Measurements from ENCODE around the gene A2M. TPM values are rescaled to one million over a fixed set of nuclear protein-coding genes. Genes with fewer than 3 reads are reported as not detected.
"Not testable (repeated sequence)": the region's sequence is repeated elsewhere in the genome, so short reads cannot be mapped to it uniquely, and the experiment has no call there.

Gene A2M
- polyA plus RNA-seq, 1 donor: 74.4 TPM

DNA sequence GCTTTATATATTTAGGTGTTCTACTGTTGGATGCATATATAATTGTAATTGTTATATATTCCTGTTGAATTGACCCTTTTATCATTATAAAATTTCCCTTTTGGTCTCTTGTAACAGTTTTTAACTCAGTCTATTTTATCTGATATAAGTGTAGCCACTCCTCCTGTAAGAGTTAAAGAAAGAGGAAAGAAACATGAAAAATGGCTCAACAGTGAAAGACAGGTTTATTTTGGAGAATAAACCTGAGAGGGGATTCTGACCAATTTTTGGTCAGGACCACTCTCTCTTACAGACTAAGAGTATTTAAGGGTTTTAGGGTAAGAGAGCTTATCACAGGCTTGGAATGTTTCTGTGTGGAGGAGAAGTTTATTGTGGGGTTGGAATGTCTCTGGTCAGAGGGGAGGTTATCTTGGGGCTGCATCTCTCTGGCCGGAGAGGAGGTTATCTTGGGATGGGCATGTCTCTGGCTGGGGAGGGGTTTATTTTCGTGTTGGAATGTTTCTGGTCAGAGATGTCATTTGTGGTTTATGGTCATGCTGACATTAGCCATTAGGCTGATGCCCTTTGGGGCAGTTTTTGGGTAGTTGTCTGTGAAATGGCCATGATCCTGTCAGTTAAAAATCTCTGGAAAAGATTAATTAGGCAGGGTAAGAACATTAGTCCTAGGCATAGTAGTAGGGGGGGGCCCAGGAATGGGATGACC lies 24.0 kb upstream of the A2M start:
- H3K4me1 ChIP-seq (ENCODE audit: control insufficient read depth, insufficient read depth, low read length); H3K27me3 ChIP-seq (ENCODE audit: control insufficient read depth, insufficient read depth, low read length); DNase-seq; H3K27ac ChIP-seq (ENCODE audit: low read length); H3K36me3 ChIP-seq (ENCODE audit: control insufficient read depth, insufficient read depth, low read length); H3K9me3 ChIP-seq (ENCODE audit: control insufficient read depth, low read depth, low read length); H3K4me3 ChIP-seq (ENCODE audit: low read length): not testable (repeated sequence)
- WGBS (ENCODE audit: insufficient coverage, low lambda C conversion rate): no CpG with 5 or more reads among the region's 2 CpGs

DNA sequence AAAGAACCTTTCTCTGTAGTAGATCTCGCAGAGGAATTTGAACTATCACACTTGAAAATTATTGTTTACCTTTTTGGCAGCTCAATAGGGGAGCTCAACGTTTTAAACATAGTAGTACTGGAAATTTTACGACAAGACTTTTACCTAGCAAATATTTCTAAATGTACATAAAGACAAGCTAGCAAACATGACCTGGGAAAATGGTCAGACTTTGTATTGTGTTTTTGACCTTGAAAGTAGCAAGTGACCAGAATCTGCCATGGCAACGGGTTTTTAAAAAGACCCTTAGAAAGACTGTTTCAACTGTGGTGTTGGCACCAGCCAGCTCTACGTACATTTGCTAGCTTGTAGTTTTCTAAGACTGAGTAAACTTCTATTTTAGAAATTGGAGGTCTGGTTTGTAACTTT lies 20.2 kb upstream of the A2M start:
- Histone ChIP-seq H3K9me3 (ENCODE audit: control insufficient read depth, low read depth, low read length) (peaks cover 5% of the 10 kb centered on the region), H3K27me3 (ENCODE audit: control insufficient read depth, insufficient read depth, low read length) (no peaks in the 10 kb centered on the region), H3K4me3 (ENCODE audit: low read length) (no peak overlapping the region), H3K27ac (ENCODE audit: low read length) (no peak overlapping the region), H3K36me3 (ENCODE audit: control insufficient read depth, insufficient read depth, low read length) (no peaks in the 10 kb centered on the region), H3K4me1 (ENCODE audit: control insufficient read depth, insufficient read depth, low read length) (peaks cover 12% of the 10 kb centered on the region)
- no peak for DNase-seq
- no CpG with 5 or more reads among the region's 5 CpGs for WGBS (ENCODE audit: insufficient coverage, low lambda C conversion rate)

DNA sequence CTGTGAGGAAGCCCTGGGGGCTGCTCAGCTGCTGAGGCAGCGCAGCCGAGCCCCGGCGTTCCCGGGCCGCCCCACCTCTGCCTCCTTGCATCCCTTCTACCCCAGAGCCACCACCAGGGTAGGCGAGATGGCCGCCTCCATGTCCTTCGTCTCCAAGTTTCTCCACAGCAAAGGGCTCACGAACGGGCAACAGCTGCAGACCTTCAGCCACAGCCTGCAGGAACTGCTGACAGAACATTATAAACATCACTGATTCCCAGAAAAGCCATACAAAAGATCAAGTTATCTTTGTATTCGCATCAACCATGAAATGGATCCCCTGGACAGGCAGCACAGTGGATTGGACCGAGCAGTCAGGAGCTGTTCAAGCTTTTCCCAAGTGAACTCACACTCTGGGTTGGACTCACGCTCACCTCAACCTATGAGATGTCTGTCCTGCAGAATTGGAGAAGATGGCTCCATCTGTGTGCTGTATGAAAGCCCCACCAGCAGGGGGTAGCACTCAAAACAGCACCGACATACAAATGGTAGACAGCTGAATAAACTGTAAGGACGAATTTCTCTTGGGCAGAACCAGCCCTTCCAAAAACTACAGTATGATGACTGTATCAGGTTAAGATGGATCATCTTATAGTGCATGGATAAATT lies 19.4 kb upstream of the A2M start:
- H3K27me3 ChIP-seq (ENCODE audit: control insufficient read depth, insufficient read depth, low read length): no peaks in the 10 kb centered on the region
- H3K4me1 ChIP-seq (ENCODE audit: control insufficient read depth, insufficient read depth, low read length): peaks cover 12% of the 10 kb centered on the region
- peak in 1 of 2 donors; percentile 13 for DNase-seq
- no peak overlapping the region for H3K27ac ChIP-seq (ENCODE audit: low read length)
- no peaks in the 10 kb centered on the region for H3K36me3 ChIP-seq (ENCODE audit: control insufficient read depth, insufficient read depth, low read length)
- peaks cover 11% of the 10 kb centered on the region for H3K9me3 ChIP-seq (ENCODE audit: control insufficient read depth, low read depth, low read length)
- H3K4me3 ChIP-seq (ENCODE audit: low read length): no peak overlapping the region
- WGBS (ENCODE audit: insufficient coverage, low lambda C conversion rate): no CpG with 5 or more reads among the region's 16 CpGs

DNA sequence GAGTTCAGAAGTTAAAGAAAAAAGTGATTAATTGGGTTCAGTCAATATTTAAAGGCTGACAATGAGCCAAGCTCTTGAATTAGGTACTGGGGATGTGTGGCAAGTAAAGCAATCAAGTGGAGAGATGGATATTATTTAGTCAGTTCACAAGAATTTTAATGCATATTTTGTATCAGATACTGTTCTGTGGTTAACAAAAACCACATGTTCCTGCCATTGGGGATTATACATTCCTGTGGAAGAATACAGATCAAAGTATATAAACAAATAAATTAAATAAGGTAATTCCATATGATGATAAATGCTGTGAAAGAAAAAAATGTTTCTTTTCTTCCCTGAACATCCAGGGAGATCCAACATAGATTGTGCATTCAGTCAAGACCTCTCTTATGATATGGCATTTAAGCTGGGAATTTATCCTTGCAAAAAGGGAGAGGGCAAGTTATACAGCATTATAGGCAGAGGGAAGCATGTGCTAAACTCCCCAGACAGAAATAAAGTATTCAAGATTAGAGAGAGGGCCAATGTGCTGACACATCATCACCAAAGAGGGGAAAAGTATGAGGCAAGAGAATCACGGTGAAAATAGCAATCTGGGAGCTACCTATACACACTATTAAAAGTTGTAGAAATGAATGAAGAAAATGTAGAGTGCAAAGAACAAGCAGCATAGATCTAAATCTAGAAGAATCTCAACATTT lies 17.6 kb upstream of the A2M start:
- H3K4me3 ChIP-seq (ENCODE audit: low read length): no peak overlapping the region
- H3K9me3 ChIP-seq (ENCODE audit: control insufficient read depth, low read depth, low read length): peaks cover 14% of the 10 kb centered on the region
- no peak for DNase-seq
- peaks cover 12% of the 10 kb centered on the region for H3K4me1 ChIP-seq (ENCODE audit: control insufficient read depth, insufficient read depth, low read length)
- peak overlapping the region; percentile 71 for H3K27ac ChIP-seq (ENCODE audit: low read length)
- no peaks in the 10 kb centered on the region for H3K36me3 ChIP-seq (ENCODE audit: control insufficient read depth, insufficient read depth, low read length)
- 78% methylated on average over 1 of the region's 1 CpG for WGBS (ENCODE audit: insufficient coverage, low lambda C conversion rate)
- H3K27me3 ChIP-seq (ENCODE audit: control insufficient read depth, insufficient read depth, low read length): no peaks in the 10 kb centered on the region

GRCh38 chr12:9132008-9132535 lies 16.4 kb upstream of the A2M start:
- H3K4me3 ChIP-seq (ENCODE audit: low read length): no peak overlapping the region
- peaks cover 12% of the 10 kb centered on the region for H3K4me1 ChIP-seq (ENCODE audit: control insufficient read depth, insufficient read depth, low read length)
- peak overlapping the region; percentile 71 for H3K27ac ChIP-seq (ENCODE audit: low read length)
- peaks cover 25% of the 10 kb centered on the region for H3K9me3 ChIP-seq (ENCODE audit: control insufficient read depth, low read depth, low read length)
- peak; percentile 85 to 94 for DNase-seq
- no CpG with 5 or more reads among the region's 1 CpG for WGBS (ENCODE audit: insufficient coverage, low lambda C conversion rate)
- H3K27me3 ChIP-seq (ENCODE audit: control insufficient read depth, insufficient read depth, low read length): no peaks in the 10 kb centered on the region
- H3K36me3 ChIP-seq (ENCODE audit: control insufficient read depth, insufficient read depth, low read length): no peaks in the 10 kb centered on the region

GRCh38 chr12:9130244-9130643 lies 14.5 kb upstream of the A2M start:
- 81% methylated on average over 2 of the region's 2 CpGs for WGBS (ENCODE audit: insufficient coverage, low lambda C conversion rate)
- no peaks in the 10 kb centered on the region for H3K27me3 ChIP-seq (ENCODE audit: control insufficient read depth, insufficient read depth, low read length)

GRCh38 chr12:9127936-9128663 lies 12.4 kb upstream of the A2M start:
- H3K4me1 ChIP-seq (ENCODE audit: control insufficient read depth, insufficient read depth, low read length): peaks cover 8% of the 10 kb centered on the region
- H3K9me3 ChIP-seq (ENCODE audit: control insufficient read depth, low read depth, low read length): peaks cover 26% of the 10 kb centered on the region
- WGBS (ENCODE audit: insufficient coverage, low lambda C conversion rate): no CpG with 5 or more reads among the region's 36 CpGs
- H3K27me3 ChIP-seq (ENCODE audit: control insufficient read depth, insufficient read depth, low read length): no peaks in the 10 kb centered on the region
- H3K27ac ChIP-seq (ENCODE audit: low read length): no peak overlapping the region
- DNase-seq: no peak
- H3K4me3 ChIP-seq (ENCODE audit: low read length): no peak overlapping the region
- H3K36me3 ChIP-seq (ENCODE audit: control insufficient read depth, insufficient read depth, low read length): no peaks in the 10 kb centered on the region

More at GRCh38 chr12:9130244-9130643, 14.5 kb upstream of the A2M start:
- Histone ChIP-seq H3K4me1 (ENCODE audit: control insufficient read depth, insufficient read depth, low read length) (peaks cover 12% of the 10 kb centered on the region), H3K27ac (ENCODE audit: low read length) (no peak overlapping the region), H3K36me3 (ENCODE audit: control insufficient read depth, insufficient read depth, low read length) (no peaks in the 10 kb centered on the region), H3K4me3 (ENCODE audit: low read length) (no peak overlapping the region), H3K9me3 (ENCODE audit: control insufficient read depth, low read depth, low read length) (peaks cover 25% of the 10 kb centered on the region)
- no peak for DNase-seq

- WGBS (ENCODE audit: insufficient coverage, low lambda C conversion rate): no CpG with 5 or more reads among the region's 21 CpGs
- H3K27me3 ChIP-seq (ENCODE audit: control insufficient read depth, insufficient read depth, low read length): no peaks in the 10 kb centered on the region
- H3K27ac ChIP-seq (ENCODE audit: low read length): no peak overlapping the region
- no peaks in the 10 kb centered on the region for H3K36me3 ChIP-seq (ENCODE audit: control insufficient read depth, insufficient read depth, low read length)
- peaks cover 26% of the 10 kb centered on the region for H3K9me3 ChIP-seq (ENCODE audit: control insufficient read depth, low read depth, low read length)
- peaks cover 4% of the 10 kb centered on the region for H3K4me1 ChIP-seq (ENCODE audit: control insufficient read depth, insufficient read depth, low read length)
- no peak overlapping the region for H3K4me3 ChIP-seq (ENCODE audit: low read length)
- DNase-seq: no peak
Observed at GRCh38 chr12:9127484-9127883, 11.8 kb upstream of the A2M start.

- H3K27me3 ChIP-seq (ENCODE audit: control insufficient read depth, insufficient read depth, low read length): no peaks in the 10 kb centered on the region
- no peaks in the 10 kb centered on the region for H3K36me3 ChIP-seq (ENCODE audit: control insufficient read depth, insufficient read depth, low read length)
- peaks cover 18% of the 10 kb centered on the region for H3K9me3 ChIP-seq (ENCODE audit: control insufficient read depth, low read depth, low read length)
- no peaks in the 10 kb centered on the region for H3K4me1 ChIP-seq (ENCODE audit: control insufficient read depth, insufficient read depth, low read length)
- no peak for DNase-seq
- no CpG with 5 or more reads among the region's 16 CpGs for WGBS (ENCODE audit: insufficient coverage, low lambda C conversion rate)
- no peak overlapping the region for H3K4me3 ChIP-seq (ENCODE audit: low read length)
- no peak overlapping the region for H3K27ac ChIP-seq (ENCODE audit: low read length)
Observed at GRCh38 chr12:9124383-9125031, 8.8 kb upstream of the A2M start.
